SIG-M5 treated with dmso at 0.1 percent for 504 hours (cell line): Measurements from ENCODE around the gene MLXIP.
A peak's percentile ranks its signal among the peaks of the same experiment; 100 is the strongest.

ENCODE experiments used
- DNase-seq: peaks from one replicate; lab custom pipeline; 2025; ENCODE audit not compliant: unreplicated experiment; lab: John Stamatoyannopoulos, UW

The MLXIP gene

GRCh38 chr12:122141911-122142725, 63.6 kb downstream of the MLXIP start:
- DNase-seq: no peak

GRCh38 chr12:122142857-122143256, 64.3 kb downstream of the MLXIP start:
- no peak for DNase-seq

GRCh38 chr12:122144885-122145284, 66.3 kb downstream of the MLXIP start:
- DNase-seq: no peak

- DNase-seq: no peak
Observed at GRCh38 chr12:122145505-122146330, 67.2 kb downstream of the MLXIP start.

- no peak for DNase-seq
Observed at GRCh38 chr12:122147514-122148290, 69.1 kb downstream of the MLXIP start.

GRCh38 chr12:122148657-122149056, 70.1 kb downstream of the MLXIP start:
- peak; percentile 16 for DNase-seq

- DNase-seq: no peak
Observed at GRCh38 chr12:122150127-122150681, 71.6 kb downstream of the MLXIP start.

GRCh38 chr12:122152754-122153153, 74.2 kb downstream of the MLXIP start:
- no peak for DNase-seq

- no peak for DNase-seq
Observed at GRCh38 chr12:122155705-122156104, 77.1 kb downstream of the MLXIP start.

GRCh38 chr12:122158700-122159285, 80.2 kb downstream of the MLXIP start:
- no peak for DNase-seq

GRCh38 chr12:122159882-122160281, 81.3 kb downstream of the MLXIP start:
- DNase-seq: no peak

GRCh38 chr12:122160761-122161160, 82.2 kb downstream of the MLXIP start:
- no peak for DNase-seq

GRCh38 chr12:122161682-122162081, 83.1 kb downstream of the MLXIP start:
- no peak for DNase-seq

- no peak for DNase-seq
Observed at GRCh38 chr12:122162976-122163375, 84.4 kb downstream of the MLXIP start.

- no peak for DNase-seq
Observed at GRCh38 chr12:122166422-122167349, 88.1 kb downstream of the MLXIP start.

- no peak for DNase-seq
Observed at GRCh38 chr12:122167356-122167925, 88.9 kb downstream of the MLXIP start.

GRCh38 chr12:122168492-122168891, 89.9 kb downstream of the MLXIP start:
- DNase-seq: no peak

- DNase-seq: no peak
Observed at GRCh38 chr12:122171399-122171798, 92.8 kb downstream of the MLXIP start.

- DNase-seq: no peak
Observed at GRCh38 chr12:122172262-122172939, 93.8 kb downstream of the MLXIP start.
